Measurements from ENCODE around the gene SSTR4.

SSTR4 gene

GRCh38 chr20:23086931-23087411 is 51.9 kb downstream of the SSTR4 start:
- no peak for DNase-seq (ENCODE audit: low read depth)
- TF ChIP-seq CTCF (conservative IDR thresholded peaks at IDR 0.05; ENCODE audit: control insufficient read depth, insufficient read depth, low read depth, low read length): no peak
- no peak overlapping the region for H3K4me3 ChIP-seq (ENCODE audit: control insufficient read depth, low read depth, low read length)

- H3K4me3 ChIP-seq (ENCODE audit: control insufficient read depth, low read depth, low read length): no peak overlapping the region
- no peak for DNase-seq (ENCODE audit: low read depth)
- no peak for TF ChIP-seq CTCF (conservative IDR thresholded peaks at IDR 0.05; ENCODE audit: control insufficient read depth, insufficient read depth, low read depth, low read length)
Measured at GRCh38 chr20:23087587-23088251, 52.6 kb downstream of the SSTR4 start.
